ENCODE data around the gene SART3. TPM values are rescaled to one million over a fixed set of nuclear protein-coding genes. Genes with fewer than 3 reads are reported as not detected.

The SART3 gene
- total RNA-seq, 2 donors from 2014 or later = 54.1 to 112 TPM

DNA sequence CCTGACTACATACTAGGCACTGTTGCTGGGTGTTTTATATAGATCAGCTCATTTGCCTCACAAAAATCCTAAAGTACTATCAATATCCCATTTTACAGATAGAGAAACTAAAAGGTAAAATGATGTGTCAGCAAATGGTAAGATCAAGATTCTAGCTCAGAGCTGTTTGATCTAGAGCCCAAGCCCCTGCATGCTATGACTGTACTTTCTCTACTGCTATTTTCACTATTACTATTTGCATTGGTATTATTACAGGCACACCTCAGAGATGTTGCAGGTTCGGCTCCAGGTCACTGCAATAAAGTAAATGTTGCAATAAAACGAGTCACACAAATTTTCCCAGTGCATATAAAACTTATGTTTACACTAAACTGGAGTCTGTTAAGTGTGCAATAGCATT is 12.3 kb upstream of the SART3 start:
- Histone ChIP-seq H3K4me1 (replicated peaks) (no peaks in the 10 kb centered on the region), H3K4me3 (no peak overlapping the region), H3K9me3 (no peaks in the 10 kb centered on the region), H3K27ac (no peak overlapping the region), H3K36me3 (peaks cover 0 to 6% of the 10 kb centered on the region in 2 donors), H3K27me3 (replicated peaks; ENCODE audit: insufficient read depth) (no peaks in the 10 kb centered on the region)
- no peak for TF ChIP-seq POLR2AphosphoS5 (IDR thresholded peaks at IDR 0.05)
- TF ChIP-seq POLR2A (IDR thresholded peaks at IDR 0.05) = no peak
- WGBS = 22% methylated on average over 2 of the region's 2 CpGs
- intact Hi-C loops (cut with DNase I) = no loop called here
- no peak for DNase-seq (ENCODE audit: low spot score)

DNA sequence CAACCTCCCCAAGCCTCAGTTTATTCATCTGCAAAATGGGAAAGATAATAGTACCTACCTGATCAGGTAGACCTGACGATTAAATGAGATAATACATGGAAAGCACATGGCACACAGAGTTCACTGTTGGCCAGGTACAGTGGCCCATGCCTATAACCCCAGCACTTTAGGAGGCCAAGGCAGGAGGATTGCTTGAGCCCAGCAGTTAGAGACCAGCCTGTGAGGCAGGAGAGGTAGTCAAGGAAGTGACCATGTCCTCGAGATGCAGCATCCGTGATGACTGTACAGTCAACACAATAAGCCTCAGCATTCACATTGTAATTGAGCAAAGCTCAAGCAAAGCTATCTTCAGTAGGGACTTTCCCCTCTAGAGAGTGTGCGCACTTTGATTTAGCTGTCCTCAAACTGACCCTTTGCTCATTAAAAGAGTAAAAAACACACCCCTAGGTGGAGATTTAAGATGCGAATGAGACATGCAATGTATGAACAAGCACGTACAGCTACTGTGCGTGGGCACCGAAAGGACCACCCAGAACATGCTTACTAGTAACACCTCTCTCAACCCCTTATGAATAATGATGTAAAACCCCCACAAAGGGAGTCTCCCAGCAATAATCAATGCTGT is 11.3 kb upstream of the SART3 start:
- TF ChIP-seq POLR2A (IDR thresholded peaks at IDR 0.05) (no peak), POLR2AphosphoS5 (IDR thresholded peaks at IDR 0.05) (no peak)
- TF ChIP-seq, protein P1, sequence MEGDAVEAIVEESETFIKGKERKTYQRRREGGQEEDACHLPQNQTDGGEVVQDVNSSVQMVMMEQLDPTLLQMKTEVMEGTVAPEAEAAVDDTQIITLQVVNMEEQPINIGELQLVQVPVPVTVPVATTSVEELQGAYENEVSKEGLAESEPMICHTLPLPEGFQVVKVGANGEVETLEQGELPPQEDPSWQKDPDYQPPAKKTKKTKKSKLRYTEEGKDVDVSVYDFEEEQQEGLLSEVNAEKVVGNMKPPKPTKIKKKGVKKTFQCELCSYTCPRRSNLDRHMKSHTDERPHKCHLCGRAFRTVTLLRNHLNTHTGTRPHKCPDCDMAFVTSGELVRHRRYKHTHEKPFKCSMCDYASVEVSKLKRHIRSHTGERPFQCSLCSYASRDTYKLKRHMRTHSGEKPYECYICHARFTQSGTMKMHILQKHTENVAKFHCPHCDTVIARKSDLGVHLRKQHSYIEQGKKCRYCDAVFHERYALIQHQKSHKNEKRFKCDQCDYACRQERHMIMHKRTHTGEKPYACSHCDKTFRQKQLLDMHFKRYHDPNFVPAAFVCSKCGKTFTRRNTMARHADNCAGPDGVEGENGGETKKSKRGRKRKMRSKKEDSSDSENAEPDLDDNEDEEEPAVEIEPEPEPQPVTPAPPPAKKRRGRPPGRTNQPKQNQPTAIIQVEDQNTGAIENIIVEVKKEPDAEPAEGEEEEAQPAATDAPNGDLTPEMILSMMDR (IDR thresholded peaks at IDR 0.05) = no peak
- 46% methylated on average over 8 of the region's 8 CpGs for WGBS
- H3K27ac ChIP-seq = no peak overlapping the region
- DNase-seq (ENCODE audit: low spot score) = no peak
- H3K4me1 ChIP-seq (replicated peaks) = no peaks in the 10 kb centered on the region
- H3K9me3 ChIP-seq = no peaks in the 10 kb centered on the region
- no peak overlapping the region for H3K4me3 ChIP-seq
- no peaks in the 10 kb centered on the region for H3K27me3 ChIP-seq (replicated peaks; ENCODE audit: insufficient read depth)
- intact Hi-C loops (cut with DNase I) = no loop called here
- H3K36me3 ChIP-seq = peaks cover 0 to 12% of the 10 kb centered on the region in 2 donors

DNA sequence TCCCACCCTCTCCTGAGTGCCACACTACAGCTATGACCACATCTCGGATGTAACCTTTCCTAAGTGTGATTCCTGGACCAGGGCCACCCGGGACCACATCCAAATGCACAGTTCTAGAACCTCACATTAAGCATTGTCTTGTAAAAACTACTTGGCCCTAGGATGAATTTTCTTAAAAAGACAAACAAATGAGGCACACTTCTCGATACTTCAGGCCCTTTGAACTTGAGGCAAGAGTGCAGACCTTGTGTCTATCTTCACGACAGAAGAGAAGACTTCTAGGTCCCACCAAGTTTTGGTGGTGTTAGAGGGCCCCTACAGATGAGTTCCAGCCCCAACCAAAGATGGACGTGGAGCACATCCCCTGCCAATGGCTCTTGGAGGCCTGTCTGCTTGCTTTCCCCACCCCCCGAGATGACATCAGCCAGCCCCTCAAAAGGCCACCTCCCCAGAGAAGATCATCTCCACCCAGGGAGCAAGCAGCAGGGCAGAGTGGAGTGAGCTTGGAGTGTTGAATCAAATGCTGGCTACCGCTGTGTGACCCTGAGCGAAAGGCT is 10.7 kb upstream of the SART3 start:
- H3K4me3 ChIP-seq = no peak overlapping the region
- no peaks in the 10 kb centered on the region for H3K9me3 ChIP-seq
- no peaks in the 10 kb centered on the region for H3K27me3 ChIP-seq (replicated peaks; ENCODE audit: insufficient read depth)
- no peak overlapping the region for H3K27ac ChIP-seq
- 69% methylated on average over 8 of the region's 8 CpGs for WGBS
- H3K36me3 ChIP-seq = peaks cover 0 to 12% of the 10 kb centered on the region in 2 donors
- H3K4me1 ChIP-seq (replicated peaks) = no peaks in the 10 kb centered on the region
- TF ChIP-seq POLR2AphosphoS5 (IDR thresholded peaks at IDR 0.05) = no peak
- no peak for DNase-seq (ENCODE audit: low spot score)
- intact Hi-C loops (cut with DNase I) = loop anchor here (2.0 kb wide), 1 partner anchor 45 kb away; no protein-coding TSS in a partner anchor

DNA sequence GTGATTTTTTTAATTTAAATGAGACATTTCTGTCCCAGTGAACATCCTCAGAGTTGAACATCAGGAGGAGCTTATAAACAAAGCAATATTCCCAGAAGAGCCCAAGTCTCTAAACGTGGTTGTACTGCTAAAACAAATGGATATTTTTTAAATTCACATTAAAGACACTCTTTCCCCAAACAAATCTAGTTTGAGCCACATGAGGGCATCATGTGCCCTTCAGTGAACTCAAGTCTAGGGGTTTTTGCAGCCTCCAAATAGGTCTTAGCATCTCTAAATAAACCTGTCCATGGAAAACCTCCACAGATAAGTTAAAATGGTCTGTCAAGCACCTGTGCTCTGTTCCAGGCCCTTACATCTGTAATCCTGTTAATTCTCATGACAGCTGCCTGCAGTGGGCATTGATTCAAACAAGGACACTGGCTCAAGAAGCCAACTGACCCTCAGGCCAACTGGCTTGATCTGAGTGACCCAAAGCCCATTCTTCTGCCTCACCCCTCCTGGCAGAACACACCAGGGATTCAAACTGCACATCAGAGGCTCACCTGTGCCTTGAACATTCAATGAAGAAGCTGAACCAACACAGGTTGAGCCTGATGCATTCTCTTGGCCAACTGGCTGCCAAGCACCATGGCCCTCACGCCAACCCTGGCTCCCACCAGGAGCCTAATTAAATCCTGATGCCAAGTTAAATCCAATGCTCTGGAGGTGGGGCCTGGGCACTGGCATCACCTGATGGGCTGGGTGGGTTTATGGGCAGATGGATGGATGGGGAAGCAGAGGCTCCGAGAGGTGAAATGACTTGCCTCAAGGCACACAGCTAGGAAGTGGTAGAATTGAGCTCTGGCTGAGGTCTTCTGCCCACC is 10.0 kb upstream of the SART3 start:
- Histone ChIP-seq H3K27ac (no peak overlapping the region), H3K4me3 (no peak overlapping the region), H3K9me3 (no peaks in the 10 kb centered on the region), H3K36me3 (peaks cover 0 to 12% of the 10 kb centered on the region in 2 donors), H3K4me1 (replicated peaks) (no peaks in the 10 kb centered on the region), H3K27me3 (replicated peaks; ENCODE audit: insufficient read depth) (no peaks in the 10 kb centered on the region)
- WGBS = 49% methylated on average over 3 of the region's 3 CpGs
- intact Hi-C loops (cut with DNase I) = loop anchor here (2.0 kb wide), 1 partner anchor 46 kb away; no protein-coding TSS in a partner anchor
- DNase-seq (ENCODE audit: low spot score) = no peak
- TF ChIP-seq, protein P1 (IDR thresholded peaks at IDR 0.05) = peak in 2 of 4 experiments; percentile 24 to 35
- no peak for TF ChIP-seq POLR2AphosphoS5 (IDR thresholded peaks at IDR 0.05)

DNA sequence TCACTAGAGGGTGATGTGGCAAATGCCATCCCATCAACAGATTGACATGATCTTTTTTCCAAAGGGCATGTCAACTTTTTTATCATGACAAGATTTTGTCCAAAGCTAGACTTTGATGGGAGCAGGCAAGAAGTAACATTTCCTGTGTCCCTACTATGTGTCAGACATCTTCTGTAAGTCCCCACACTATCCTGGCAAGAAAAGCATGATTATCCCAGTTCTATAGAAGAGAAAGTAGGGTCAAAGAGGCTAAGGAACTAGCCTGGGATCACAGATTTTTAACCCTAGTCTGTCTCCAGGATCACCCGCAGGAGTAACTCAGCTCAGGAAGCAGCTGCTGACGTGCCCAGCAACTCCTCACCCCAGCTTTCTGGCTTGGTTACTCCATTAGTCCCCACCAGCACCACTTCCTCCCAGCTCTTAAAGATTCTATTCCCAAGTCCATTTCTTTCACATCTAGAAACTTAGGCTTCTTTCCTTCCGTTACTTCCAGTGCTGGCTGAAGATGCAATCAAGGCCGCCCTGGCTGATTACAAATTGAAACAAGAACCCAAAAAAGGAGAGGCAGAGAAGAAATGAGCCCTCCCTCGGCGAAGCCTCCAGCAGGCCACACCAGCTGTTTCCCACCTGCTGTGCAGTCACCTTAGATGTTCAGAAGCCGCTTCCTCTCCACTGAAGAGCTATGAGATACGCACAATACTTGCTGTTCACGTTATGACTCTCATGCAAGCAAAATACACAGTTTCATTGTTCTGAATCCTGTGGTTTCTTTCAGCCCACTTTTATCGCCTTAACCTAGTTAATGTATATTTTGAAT is 7.6 kb upstream of the SART3 start:
- Histone ChIP-seq H3K36me3 (peaks cover 0 to 12% of the 10 kb centered on the region in 2 donors), H3K4me1 (replicated peaks) (no peaks in the 10 kb centered on the region), H3K9me3 (no peaks in the 10 kb centered on the region), H3K27ac (no peak overlapping the region), H3K4me3 (no peak overlapping the region), H3K27me3 (replicated peaks; ENCODE audit: insufficient read depth) (no peaks in the 10 kb centered on the region)
- intact Hi-C loops (cut with DNase I) = loop anchor here (5.0 kb wide), 1 partner anchor 164 kb away; the partner anchor contains the start of gene CORO1C
- DNase-seq (ENCODE audit: low spot score) = no peak
- TF ChIP-seq POLR2A (IDR thresholded peaks at IDR 0.05) (no peak), POLR2AphosphoS5 (IDR thresholded peaks at IDR 0.05) (no peak)
- TF ChIP-seq, protein P1 (IDR thresholded peaks at IDR 0.05) = no peak
- 77% methylated on average over 10 of the region's 10 CpGs for WGBS

All from prostate gland (tissue), 2 donors.